RWPE1 (cell line): ENCODE data around the gene TCAP.

Experiments used
- CTCF ChIA-PET: fragments of 350-600 bp; sonication (Branson Sonifier 250); formaldehyde crosslinking; extraction: SDS; loops from one replicate; lab custom pipeline; 2021; lab: Yijun Ruan, JAX
- POLR2A ChIA-PET: fragments of 400-600 bp; formaldehyde crosslinking; extraction: SDS; loops from one replicate; lab custom pipeline; 2020; ENCODE audit warnings: antibody characterized with exemption; ENCODE audit not compliant: low non-redundant PET; lab: Yijun Ruan, JAX
- DNase-seq: peaks from one replicate; pipeline ENCODE4 v3.0.0; 2012; ENCODE audit warnings: low spot score
- H3K27ac ChIP-seq: fragments of 450-650 bp; 2 replicates; pipeline ENCODE4 v1.5.1; 2017
- TF ChIP-seq, protein P1 (sequence below): fragments of 450-650 bp; conservative IDR thresholded peaks from 2 replicates; pipeline ENCODE4 v1.5.1; 2017; ENCODE audit warnings: low read depth, mild to moderate bottlenecking

The TCAP gene

DNA sequence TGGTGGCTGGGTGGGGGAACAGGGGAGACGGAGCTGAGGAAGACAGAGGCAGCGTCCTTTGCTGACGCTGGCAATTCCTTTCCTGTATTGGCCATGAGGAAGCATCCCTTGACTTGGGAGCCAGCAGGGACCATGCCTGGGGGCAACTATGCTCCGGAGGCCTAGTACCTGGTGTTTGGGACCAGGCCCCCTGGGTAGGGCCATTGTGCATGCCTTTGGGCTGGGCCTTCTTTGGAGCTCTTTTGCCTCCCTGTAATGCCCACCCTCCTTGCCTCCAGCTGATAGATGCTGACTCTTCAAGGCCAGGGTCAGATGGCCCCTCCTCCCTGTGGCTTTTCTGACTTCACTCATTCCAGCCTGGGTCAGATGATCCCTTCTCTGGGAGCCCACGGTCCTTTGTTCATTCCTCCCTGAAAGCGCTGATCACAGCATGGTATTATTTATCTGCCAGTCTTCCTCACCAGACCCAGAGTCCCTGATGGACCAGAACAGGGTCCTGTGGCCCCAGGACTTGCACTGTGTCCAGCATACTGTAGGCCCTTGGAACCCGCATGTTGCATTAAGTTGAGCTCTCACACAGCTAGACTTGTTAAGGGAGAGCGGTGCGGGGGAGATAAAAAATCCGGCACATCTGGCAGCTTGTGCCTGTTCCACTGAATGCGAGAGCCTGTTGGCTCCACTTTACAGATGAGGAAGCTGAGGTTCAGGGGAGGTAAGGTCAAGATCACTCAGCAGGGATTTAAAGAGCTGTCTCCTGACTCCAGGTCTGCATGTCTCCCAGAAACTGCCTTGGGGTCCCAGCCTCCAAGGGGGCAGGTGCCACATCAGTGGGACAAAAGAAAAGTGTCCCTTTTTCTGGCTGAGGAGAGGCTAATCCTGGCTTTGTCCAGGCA is 25.3 kb upstream of the TCAP start:
- DNase-seq: no peak
- TF ChIP-seq, protein P1, sequence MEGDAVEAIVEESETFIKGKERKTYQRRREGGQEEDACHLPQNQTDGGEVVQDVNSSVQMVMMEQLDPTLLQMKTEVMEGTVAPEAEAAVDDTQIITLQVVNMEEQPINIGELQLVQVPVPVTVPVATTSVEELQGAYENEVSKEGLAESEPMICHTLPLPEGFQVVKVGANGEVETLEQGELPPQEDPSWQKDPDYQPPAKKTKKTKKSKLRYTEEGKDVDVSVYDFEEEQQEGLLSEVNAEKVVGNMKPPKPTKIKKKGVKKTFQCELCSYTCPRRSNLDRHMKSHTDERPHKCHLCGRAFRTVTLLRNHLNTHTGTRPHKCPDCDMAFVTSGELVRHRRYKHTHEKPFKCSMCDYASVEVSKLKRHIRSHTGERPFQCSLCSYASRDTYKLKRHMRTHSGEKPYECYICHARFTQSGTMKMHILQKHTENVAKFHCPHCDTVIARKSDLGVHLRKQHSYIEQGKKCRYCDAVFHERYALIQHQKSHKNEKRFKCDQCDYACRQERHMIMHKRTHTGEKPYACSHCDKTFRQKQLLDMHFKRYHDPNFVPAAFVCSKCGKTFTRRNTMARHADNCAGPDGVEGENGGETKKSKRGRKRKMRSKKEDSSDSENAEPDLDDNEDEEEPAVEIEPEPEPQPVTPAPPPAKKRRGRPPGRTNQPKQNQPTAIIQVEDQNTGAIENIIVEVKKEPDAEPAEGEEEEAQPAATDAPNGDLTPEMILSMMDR: no peak
- no peak overlapping the region for H3K27ac ChIP-seq
- ChIA-PET CTCF (interaction anchor here (3.1 kb wide), 1 partner anchor 17 kb away, joined by 14 read pairs; no protein-coding TSS in a partner anchor), POLR2A (no interaction called here)

DNA sequence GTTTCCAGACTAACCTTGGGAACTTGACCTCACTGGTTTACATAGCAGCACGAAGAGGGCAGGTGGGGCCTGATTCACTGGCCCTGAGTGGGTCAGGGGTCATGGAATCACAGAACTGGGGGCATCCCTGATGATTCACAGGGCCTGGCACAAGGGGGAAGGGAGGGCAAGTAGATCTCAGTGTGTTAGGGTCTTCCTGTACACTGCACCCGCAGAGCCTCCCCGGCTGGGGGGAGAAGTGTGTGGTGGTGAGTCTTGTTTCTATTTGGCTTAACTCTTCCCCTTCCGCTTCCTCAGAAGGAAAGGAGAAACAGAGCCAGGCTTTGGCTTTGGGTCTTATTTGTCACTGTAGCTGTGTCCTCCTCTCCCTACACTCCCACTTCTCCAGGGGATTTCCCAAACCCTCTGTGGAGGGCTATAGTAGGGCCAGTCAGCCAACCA is 24.5 kb upstream of the TCAP start:
- ChIA-PET CTCF (interaction anchor here (0.7 to 3.1 kb wide), 2 partner anchors 18 to 254 kb away, joined by 3 to 14 read pairs; no protein-coding TSS in a partner anchor), POLR2A (no interaction called here)
- DNase-seq: no peak
- TF ChIP-seq, protein P1: no peak
- no peak overlapping the region for H3K27ac ChIP-seq

GRCh38 chr17:39641097-39641496 is 24.1 kb upstream of the TCAP start:
- no peak overlapping the region for H3K27ac ChIP-seq
- POLR2A ChIA-PET: no interaction called here
- CTCF ChIA-PET: interaction anchor here (0.6 to 0.7 kb wide), 2 partner anchors 12 to 253 kb away, joined by 3 to 4 read pairs; no protein-coding TSS in a partner anchor
- DNase-seq: no peak
- TF ChIP-seq, protein P1: no peak

- H3K27ac ChIP-seq: no peak overlapping the region
- TF ChIP-seq, protein P1: no peak
- POLR2A ChIA-PET: no interaction called here
- CTCF ChIA-PET: interaction anchor here (0.6 kb wide), 1 partner anchor 11 kb away, joined by 4 read pairs; no protein-coding TSS in a partner anchor
- no peak for DNase-seq
Measured at GRCh38 chr17:39641883-39642282, 23.3 kb upstream of the TCAP start.

GRCh38 chr17:39642291-39643074 is 22.7 kb upstream of the TCAP start:
- H3K27ac ChIP-seq: no peak overlapping the region
- ChIA-PET CTCF (interaction anchor here (1.9 to 2.9 kb wide), 2 partner anchors 11 to 20 kb away, joined by 6 to 23 read pairs; no protein-coding TSS in a partner anchor), POLR2A (no interaction called here)
- TF ChIP-seq, protein P1: no peak
- no peak for DNase-seq

DNA sequence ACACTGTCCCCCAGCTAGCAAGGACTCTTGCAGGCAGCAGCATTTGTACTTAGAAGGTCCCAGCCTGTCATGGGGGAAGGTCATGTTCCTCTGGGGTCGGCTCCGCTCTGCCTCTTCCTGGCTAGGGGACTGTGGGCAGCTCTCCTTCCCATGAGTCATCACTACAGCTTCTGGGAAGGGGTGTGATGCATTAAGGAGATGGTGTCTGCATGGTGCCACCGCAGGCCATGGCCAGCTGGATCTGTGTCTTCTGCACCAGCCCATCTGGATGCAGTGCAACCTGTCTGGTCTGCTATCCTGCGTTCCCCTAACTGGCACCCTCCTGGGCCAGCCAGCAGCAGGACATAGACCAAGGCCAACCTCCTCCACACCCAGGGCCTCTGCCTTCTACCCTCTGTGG is 21.9 kb upstream of the TCAP start:
- TF ChIP-seq, protein P1: no peak
- POLR2A ChIA-PET: no interaction called here
- CTCF ChIA-PET: interaction anchor here (0.5 to 2.9 kb wide), 3 partner anchors 10 to 21 kb away, joined by 3 to 23 read pairs (median 6); no protein-coding TSS in a partner anchor
- H3K27ac ChIP-seq: peak overlapping the region; percentile 11; the same call in 1 of the 2 replicates
- DNase-seq: no peak
